ENCODE data around the gene TMEM217. TPM values are rescaled to one million over a fixed set of nuclear protein-coding genes. Genes with fewer than 3 reads are reported as not detected.

Gene TMEM217
- total and polyA plus RNA-seq, 2 of the 4 experiments (the other 2 are of a cell fraction) = 1.4 to 3.5 TPM

- dilution Hi-C loops (cut with HindIII; ENCODE audit: low sequenced_read_pairs, unreplicated experiment) = no loop called here
- Histone ChIP-seq H2BK5ac (ENCODE audit: low read depth, low read length, poor library complexity, severe bottlenecking) (no peak overlapping the region), H3K9ac (ENCODE audit: low read depth, low read length) (no peak overlapping the region), H2AK5ac (ENCODE audit: low read depth, low read length) (no peak overlapping the region), H3K9me1 (ENCODE audit: insufficient read depth, low read length) (peaks cover 13% of the 10 kb centered on the region; the same call in 1 of the 2 replicates), H4K20me1 (ENCODE audit: insufficient read depth, low read length) (peaks cover 15% of the 10 kb centered on the region), H2AK9ac (replicated peaks; ENCODE audit: low read depth, low read length, poor library complexity) (no peak overlapping the region), H2AFZ (replicated peaks; ENCODE audit: low read length, poor library complexity) (peak overlapping the region; percentile 43), H3K4me2 (ENCODE audit: low read depth, low read length) (no peak overlapping the region), H3K4me1 (ENCODE audit: control insufficient read depth, insufficient read depth, low read length) (peaks cover 22% of the 10 kb centered on the region), H3K9me3 (ENCODE audit: control insufficient read depth, insufficient read depth, low read length) (no peaks in the 10 kb centered on the region), H2BK20ac (ENCODE audit: low read depth, low read length) (no peak overlapping the region), H3K23ac (ENCODE audit: low read depth, low read length) (no peak overlapping the region), H3K4ac (ENCODE audit: low read depth, low read length) (no peak overlapping the region), H3K14ac (replicated peaks; ENCODE audit: low read depth, low read length) (no peak overlapping the region), H3K4me3 (ENCODE audit: insufficient read depth, low read depth, low read length) (no peak overlapping the region), H3K27ac (ENCODE audit: insufficient read depth, low read length) (no peak overlapping the region), H3K56ac (ENCODE audit: extremely low read depth, insufficient read depth, low read length) (no peak overlapping the region), H3K27me3 (ENCODE audit: control insufficient read depth, insufficient read depth, low read length) (no peaks in the 10 kb centered on the region), H4K91ac (ENCODE audit: insufficient read depth, low read depth, low read length) (no peak overlapping the region), H3K36me3 (ENCODE audit: control insufficient read depth, insufficient read depth, low read length) (peaks cover 48% of the 10 kb centered on the region), H3K18ac (ENCODE audit: low read depth, low read length) (no peak overlapping the region), H3K79me1 (ENCODE audit: low read depth in 1 of 2, low read length in 2 of 2) (peaks cover 16 to 32% of the 10 kb centered on the region in 2 experiments), H2BK120ac (ENCODE audit: low read depth, low read length) (no peak overlapping the region), H2BK15ac (ENCODE audit: low read depth, low read length) (no peak overlapping the region), H4K5ac (ENCODE audit: low read depth, low read length) (no peak overlapping the region), H4K8ac (ENCODE audit: low read depth in 2 of 2, low read length in 2 of 2) (no peak overlapping the region)
- no CpG with 5 or more reads among the region's 4 CpGs for WGBS, 2 experiments (ENCODE audit: extremely low coverage in 2 of 2, insufficient read length in 1 of 2)
- TF ChIP-seq ELK1 (IDR thresholded peaks at IDR 0.05; ENCODE audit: borderline replicate concordance, low read depth, low read length) (no peak), RAD21 (IDR thresholded peaks at IDR 0.05; ENCODE audit: low read length) (no peak), RCOR1 (IDR thresholded peaks at IDR 0.05; ENCODE audit: insufficient replicate concordance, low read length) (no peak), BHLHE40 (IDR thresholded peaks at IDR 0.05; ENCODE audit: low read depth, low read length) (no peak)
- ATAC-seq (ENCODE audit: low read depth) (no peak), DNase-seq (no peak)
- ChIA-PET POLR2A (ENCODE audit: unreplicated experiment) (no interaction called here), CTCF (no interaction called here)
- intact Hi-C loops (cut with micrococcal nuclease) = no loop called here
- no TSS peak for BruUV-seq (replicated peaks)
- in situ Hi-C loops (cut with MboI; ENCODE audit: low sequenced_read_pairs) = no loop called here
Observed at GRCh38 chr6:37284781-37285180, 26.8 kb upstream of the TMEM217 start.

All from IMR-90 (cell line).